Thoracic aorta endothelial cell (primary cell): ENCODE measurements around the gene PLIN4. TPM values are rescaled to one million over a fixed set of nuclear protein-coding genes. Genes with fewer than 3 reads are reported as not detected.

Experiments used
- total RNA-seq: library from RNA; depleted of rRNA; stranded (reverse); fragments of >200 nt; gene quantifications from 2 replicates; pipeline ENCODE4 v1.2.3, GENCODE V29; 2012

PLIN4 gene
- total RNA-seq, result under 0.01 TPM in 1 of 2 replicates, not detected in the other

GRCh38 chr19:4518345-4519171 lies at the start of gene PLIN4:
TSS of gene PLIN4 (minus strand) at chr19:4518486. CDS start at chr19:4518272, 214 bp downstream.

GRCh38 chr19:4559569-4559968 lies 41.3 kb upstream of the PLIN4 start, which contains the start of gene SEMA6B:
TSS of gene SEMA6B (minus strand) at chr19:4559684. CDS start at chr19:4558457, 1,227 bp downstream.

DNA sequence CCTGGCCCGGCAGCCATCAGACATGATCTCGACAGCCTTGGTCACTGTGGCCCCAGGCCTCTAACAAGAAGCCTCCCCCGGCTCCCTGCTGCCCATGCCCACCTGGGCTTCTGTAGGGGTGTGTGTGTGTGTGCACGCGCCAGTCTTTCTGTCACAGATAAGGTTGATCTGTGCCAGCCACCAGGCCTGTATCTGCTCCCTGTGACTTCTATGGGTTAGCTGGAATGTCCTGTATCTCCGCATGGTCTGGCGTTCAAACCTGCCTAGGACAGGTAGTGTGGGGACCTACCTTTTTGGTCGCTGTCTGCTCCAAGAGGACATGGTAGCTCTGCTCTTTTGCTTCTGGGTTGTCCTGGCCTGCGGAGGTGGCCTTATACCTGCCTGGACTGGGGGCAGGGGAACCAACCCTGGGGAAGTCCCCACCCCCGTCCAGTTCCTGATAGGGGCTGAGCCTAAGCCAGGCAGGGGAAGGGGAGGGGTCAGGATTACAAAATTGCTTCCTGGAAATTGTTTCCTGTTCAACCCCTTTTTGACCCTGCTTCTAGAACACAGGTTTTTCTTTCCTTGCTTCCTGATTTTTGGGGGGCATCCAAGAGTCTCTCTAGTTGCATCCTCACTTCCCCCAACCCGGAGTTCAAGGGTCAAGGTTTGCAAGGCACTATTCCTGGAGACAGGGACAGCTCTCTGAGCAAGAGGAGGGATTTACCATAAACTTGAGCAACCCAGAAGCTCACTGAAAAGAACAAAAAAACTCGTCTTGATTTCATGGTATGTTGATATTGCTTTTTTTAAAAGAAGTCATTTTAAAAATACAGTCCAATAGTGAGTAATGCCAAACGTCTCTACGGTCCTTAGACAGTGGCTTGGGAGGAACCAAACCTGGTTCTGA lies 21.7 kb upstream of the PLIN4 start, which contains the start of gene LRG1:
Gene LRG1 (minus strand): TSS at position 344 of the 889 bp plus-strand sequence. CDS start 23 bp downstream, at position 321.

GRCh38 chr19:4534836-4535658 lies 16.8 kb upstream of the PLIN4 start, which contains the start of gene PLIN5:
TSS of gene PLIN5 (minus strand) at chr19:4535224. CDS start at chr19:4534074, 1,150 bp downstream.

DNA sequence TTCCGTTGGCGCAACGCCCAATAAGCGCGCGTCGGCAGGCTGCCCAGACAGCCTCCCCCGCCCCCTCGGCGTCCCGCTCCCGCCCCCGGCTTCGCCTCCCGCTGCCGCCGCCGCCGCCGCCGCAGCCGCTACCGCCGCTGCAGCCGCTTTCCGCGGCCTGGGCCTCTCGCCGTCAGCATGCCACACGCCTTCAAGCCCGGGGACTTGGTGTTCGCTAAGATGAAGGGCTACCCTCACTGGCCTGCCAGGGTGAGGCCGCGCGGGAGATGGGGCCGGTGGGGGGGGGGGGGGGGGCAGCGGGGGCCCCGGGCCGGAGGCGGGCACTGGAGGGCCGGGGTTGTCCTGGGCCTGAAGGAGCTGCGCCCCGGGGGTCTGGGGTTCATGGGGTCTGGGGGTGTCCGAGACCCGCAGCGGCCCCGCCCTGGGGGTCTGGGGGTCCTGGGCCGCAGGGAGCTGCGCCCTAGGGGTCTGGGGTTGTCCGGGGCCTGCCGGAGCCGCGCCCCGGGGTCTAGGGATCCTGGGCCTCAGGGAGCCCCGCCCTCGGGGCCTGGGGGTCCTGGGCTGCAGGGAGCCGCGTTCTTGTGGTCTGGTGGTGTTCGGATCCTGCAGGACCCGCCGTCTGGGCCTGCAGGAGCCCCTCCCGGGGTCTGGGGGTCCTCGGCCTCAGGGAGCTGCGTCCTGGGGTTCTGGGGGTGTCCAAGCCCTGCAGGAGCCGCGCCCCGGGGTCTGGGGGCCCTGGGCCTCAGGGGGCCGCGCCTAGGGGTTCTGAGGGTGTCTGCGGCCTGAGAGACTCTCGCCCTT lies 45.9 kb downstream of the PLIN4 start, which contains the start of gene HDGFL2:
Gene HDGFL2 (plus strand): TSS at position 124 of the 801 bp plus-strand sequence. CDS start 54 bp downstream, at position 178.

DNA sequence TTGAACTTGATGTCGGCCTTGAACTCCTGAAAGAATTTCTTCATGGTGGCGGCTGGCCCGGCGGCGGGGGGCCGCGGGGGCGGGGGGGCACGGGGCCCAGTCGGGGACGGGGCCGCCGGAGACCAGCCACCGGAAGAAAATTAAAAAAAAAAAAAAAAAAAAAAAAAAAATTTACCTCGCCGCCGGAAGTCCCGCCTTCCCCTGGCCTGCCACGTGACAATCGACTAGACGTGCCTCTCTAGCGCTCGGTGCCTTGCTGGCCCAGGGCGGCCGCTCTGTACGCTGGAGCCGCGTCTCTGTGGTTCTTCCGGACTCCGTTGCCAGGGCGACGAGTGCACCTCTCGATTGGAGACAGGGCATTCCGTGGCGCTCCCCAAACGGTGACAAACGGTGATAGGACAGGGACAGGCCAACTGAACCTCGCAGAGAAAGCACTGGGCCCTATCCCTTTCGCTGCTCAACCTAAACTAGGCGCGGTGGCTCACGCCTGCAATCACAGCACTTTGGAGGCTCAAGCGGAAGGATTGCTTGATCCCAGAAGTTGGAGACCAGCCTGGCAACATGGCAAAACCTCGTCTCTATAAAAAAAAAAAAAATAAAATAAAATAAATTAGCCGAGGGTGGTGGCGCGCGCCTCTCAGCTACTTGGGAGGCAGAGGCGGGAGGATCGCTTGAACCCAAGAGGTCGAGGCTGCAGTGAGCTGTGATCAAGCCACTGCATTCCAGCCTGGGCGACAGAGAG lies 60.5 kb downstream of the PLIN4 start, which contains the start of gene UBXN6:
Gene UBXN6 (minus strand): TSS at position 141 of the 742 bp plus-strand sequence. CDS start 97 bp downstream, at position 44.

Other genes starting within 250 kb of the PLIN4 start
- gene SHD, start 239.2 kb downstream of the PLIN4 start, total RNA-seq, result not detected in 2 replicates
- not detected in 2 replicates for gene TMIGD2, start 216.1 kb downstream of the PLIN4 start, total RNA-seq
- gene FSD1, start 213.9 kb downstream of the PLIN4 start, total RNA-seq, result 16.0 and 18.1 TPM in 2 replicates
- gene STAP2, start 179.7 kb downstream of the PLIN4 start, total RNA-seq, result 3.6 and 6.2 TPM in 2 replicates
- 6.2 and 6.9 TPM in 2 replicates for gene MPND, start 174.9 kb downstream of the PLIN4 start, total RNA-seq
- 81.8 and 95.6 TPM in 2 replicates for gene SH3GL1, start 117.9 kb downstream of the PLIN4 start, total RNA-seq
- 21.4 and 25.6 TPM in 2 replicates for gene CHAF1A, start 115.8 kb downstream of the PLIN4 start, total RNA-seq
- 64.5 and 67.0 TPM in 2 replicates for gene UBXN6, start 60.7 kb downstream of the PLIN4 start, total RNA-seq
- gene HDGFL2, start 46.2 kb downstream of the PLIN4 start, total RNA-seq, result 57.0 and 58.1 TPM in 2 replicates
- gene PLIN5, start 16.7 kb upstream of the PLIN4 start, total RNA-seq, result 0.14 and 0.53 TPM in 2 replicates
- gene LRG1, start 21.6 kb upstream of the PLIN4 start, total RNA-seq, result 0.27 and 0.29 TPM in 2 replicates
- 116 and 141 TPM in 2 replicates for gene SEMA6B, start 41.2 kb upstream of the PLIN4 start, total RNA-seq
- gene TNFAIP8L1, start 121.0 kb upstream of the PLIN4 start, total RNA-seq, result 22.7 and 23.0 TPM in 2 replicates
- 162 and 175 TPM in 2 replicates for gene MYDGF, start 151.9 kb upstream of the PLIN4 start, total RNA-seq
- 69.8 and 85.8 TPM in 2 replicates for gene DPP9, start 205.4 kb upstream of the PLIN4 start, total RNA-seq